GM21526 (cell line): ENCODE results near the gene RAB22A.
"Not testable (repeated sequence)": the region's sequence is repeated elsewhere in the genome, so short reads cannot be mapped to it uniquely, and the experiment has no call there.

Source experiments
- ATAC-seq: cut with Tn5 transposase; IDR thresholded peaks from one replicate; pipeline ENCODE4 v1.9.1; 2021; ENCODE audit warnings: moderate library complexity; ENCODE audit not compliant: unreplicated experiment, low FRiP score

Gene RAB22A

GRCh38 chr20:58407201-58407873 is 97.8 kb downstream of the RAB22A start:
- ATAC-seq, result no peak

- ATAC-seq, result no peak
Measured at GRCh38 chr20:58407966-58408557, 98.5 kb downstream of the RAB22A start.

GRCh38 chr20:58408603-58409246 is 99.2 kb downstream of the RAB22A start:
- ATAC-seq, result no peak

- not testable (repeated sequence) for ATAC-seq
Measured at GRCh38 chr20:58414216-58414615, 104.7 kb downstream of the RAB22A start.

GRCh38 chr20:58414786-58415185 is 105.3 kb downstream of the RAB22A start:
- ATAC-seq, result not testable (repeated sequence)

GRCh38 chr20:58416057-58416456 is 106.5 kb downstream of the RAB22A start:
- ATAC-seq, result no peak

GRCh38 chr20:58416835-58417234 is 107.3 kb downstream of the RAB22A start:
- ATAC-seq, result no peak
